NCI-H345 treated with DMSO at 0.1 percent for 48 hours (cell line): Measurements from ENCODE around the gene ZNF814.
"Not testable (repeated sequence)": the region's sequence is repeated elsewhere in the genome, so short reads cannot be mapped to it uniquely, and the experiment has no call there.

Source experiments
- DNase-seq: peaks from one replicate; lab custom pipeline; 2025; ENCODE audit not compliant: unreplicated experiment; lab: John Stamatoyannopoulos, UW

Gene ZNF814

GRCh38 chr19:57817976-57818375 is 70.9 kb downstream of the ZNF814 start:
- DNase-seq = no peak

DNA sequence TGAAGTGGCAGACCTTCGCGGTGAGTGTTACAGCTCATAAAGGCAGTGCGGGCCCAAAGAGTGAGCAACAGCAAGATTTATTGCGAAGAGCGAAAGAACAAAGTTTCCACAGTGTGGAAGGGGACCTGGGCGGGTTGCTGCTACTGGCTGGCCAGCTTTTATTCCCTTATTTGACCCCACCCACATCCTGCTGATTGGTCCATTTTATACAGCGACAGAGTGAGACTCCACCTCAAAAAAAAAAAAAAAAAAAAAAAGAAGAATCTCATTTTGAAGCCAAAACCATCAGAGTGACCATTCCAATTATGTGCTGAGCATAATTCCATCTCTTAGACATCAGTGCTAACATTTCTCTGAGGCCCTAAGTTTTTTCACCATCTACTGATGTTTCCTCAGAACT is 72.2 kb downstream of the ZNF814 start:
- no peak for DNase-seq

- no peak for DNase-seq
Measured at GRCh38 chr19:57815247-57816075, 73.4 kb downstream of the ZNF814 start.

DNA sequence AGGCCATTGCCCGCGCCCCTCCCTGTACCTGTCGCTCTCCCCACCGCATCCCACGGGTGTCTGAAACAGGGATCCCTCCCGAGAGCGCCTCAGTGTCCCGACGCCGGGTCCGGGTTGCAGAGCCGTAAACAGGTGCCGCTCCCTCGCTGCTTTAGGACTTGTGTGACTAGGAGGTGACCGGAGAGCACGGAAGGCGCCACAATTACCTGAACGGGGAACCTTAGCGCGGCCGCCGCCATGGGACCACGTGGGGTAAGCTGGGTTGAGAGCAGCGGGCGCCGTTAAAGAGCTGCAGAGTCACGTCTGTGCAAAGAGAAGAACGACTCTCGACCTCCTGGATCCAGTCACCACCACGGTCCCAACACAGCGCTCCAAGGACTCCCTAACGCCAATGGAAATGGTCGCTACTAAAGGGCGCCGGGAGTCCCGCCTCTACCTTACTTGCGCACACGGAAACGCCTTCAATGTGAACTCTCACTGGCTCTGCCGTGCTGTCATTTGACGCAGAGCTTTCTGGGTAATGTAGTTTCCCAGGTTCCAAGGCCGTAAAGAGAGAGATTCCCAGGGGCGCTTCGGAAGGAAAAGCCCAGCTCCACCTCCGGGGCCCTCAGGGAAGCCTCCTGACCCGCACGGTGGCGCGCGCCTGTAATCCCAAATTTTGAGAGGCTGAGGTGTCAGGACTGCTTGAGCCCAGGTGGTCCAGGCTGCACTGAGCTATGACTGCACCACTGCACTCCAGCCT is 74.2 kb downstream of the ZNF814 start, which contains the start of gene ZNF552:
ZNF552 (minus strand) TSS at position 409 of the 742 bp plus-strand sequence; CDS start at position 239, 170 bp downstream.
- DNase-seq = peak; percentile 79

DNA sequence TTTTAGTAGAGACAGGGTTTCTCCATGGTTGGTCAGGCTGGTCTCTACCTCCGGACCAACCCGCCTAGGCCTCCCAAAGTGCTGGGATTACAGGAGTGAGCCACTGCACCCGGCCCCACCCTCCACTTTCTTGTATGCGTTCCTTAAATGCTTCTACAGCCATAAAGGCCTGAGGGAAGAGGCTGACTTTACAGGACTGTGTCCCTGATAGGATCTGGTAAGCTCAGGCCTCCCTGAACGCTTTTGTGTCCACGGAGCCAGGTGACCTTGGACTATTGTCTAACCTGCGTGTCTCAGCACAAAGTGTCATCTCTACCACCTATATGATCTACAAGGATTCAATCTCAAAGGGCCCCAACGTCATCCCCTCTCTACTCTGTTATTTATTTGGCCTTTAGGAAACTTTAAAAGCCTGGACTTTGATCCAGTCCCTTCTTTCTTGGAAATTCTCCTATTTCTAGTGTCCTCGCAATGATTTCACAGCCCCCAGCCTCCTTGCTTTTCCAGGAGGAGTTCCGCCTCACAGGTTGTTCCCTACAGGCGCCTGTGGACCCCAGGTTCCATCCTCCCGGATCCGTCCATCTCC is 74.8 kb downstream of the ZNF814 start:
- DNase-seq = no peak

DNA sequence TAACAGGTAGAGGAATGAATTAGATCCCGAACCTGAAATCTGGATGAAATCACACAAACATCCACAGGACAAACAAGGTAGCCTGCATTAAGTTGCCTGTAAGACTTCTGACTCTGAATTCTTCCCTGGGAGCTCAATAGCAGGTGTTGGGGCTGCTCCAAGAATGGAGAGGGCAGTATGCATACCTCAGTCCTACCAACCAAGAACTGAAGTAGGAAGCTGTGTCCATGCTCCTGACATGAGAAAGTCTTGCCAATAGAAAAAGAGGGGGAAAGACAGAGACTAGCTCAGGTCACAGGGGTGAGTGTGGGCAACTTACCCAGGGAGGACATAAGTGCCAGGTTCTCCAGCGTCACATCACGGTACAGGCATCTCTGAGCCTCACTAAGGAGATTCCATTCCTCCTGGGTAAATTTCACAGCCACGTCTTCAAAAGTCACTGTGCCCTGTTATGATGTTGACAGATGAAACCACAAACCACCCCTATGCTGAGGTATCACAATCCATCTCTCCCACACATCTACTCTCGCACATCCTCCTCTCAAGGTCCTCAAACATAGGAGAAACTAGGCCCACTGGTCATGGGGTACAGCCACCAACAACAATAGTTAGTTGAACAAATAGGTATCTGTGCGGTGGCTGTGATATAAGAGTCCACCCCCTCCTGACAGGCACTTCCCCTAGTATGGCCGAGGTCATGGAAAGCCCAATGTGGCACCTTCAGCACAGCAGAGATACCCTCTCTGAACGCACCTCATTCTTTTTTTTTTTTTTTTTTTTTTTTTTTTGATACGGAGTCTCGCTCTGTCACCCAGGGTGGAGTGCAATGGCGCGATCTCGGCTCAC is 75.6 kb downstream of the ZNF814 start:
- not testable (repeated sequence) for DNase-seq

GRCh38 chr19:57812226-57812625 is 76.6 kb downstream of the ZNF814 start:
- DNase-seq = no peak

- DNase-seq = not testable (repeated sequence)
Measured at GRCh38 chr19:57810410-57811295, 78.2 kb downstream of the ZNF814 start.

DNA sequence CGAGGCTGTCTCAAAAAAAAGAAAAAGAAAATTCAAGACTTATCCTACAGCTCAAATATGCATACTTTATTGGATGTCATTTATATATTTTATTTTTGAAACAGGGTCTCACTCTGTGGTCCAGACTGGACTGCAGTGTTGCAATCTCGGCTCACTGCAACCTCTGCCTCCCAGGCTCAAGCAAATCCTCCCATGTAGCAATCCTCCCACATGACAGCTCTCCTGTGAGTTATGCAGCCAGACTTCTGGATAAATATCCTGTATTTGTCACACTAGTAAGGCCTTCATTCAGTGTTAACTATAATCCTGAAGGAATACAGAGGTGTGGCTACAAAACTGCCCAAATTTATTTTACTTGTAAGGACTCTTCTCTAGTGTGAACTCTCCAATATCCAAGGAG is 81.3 kb downstream of the ZNF814 start:
- DNase-seq = no peak

DNA sequence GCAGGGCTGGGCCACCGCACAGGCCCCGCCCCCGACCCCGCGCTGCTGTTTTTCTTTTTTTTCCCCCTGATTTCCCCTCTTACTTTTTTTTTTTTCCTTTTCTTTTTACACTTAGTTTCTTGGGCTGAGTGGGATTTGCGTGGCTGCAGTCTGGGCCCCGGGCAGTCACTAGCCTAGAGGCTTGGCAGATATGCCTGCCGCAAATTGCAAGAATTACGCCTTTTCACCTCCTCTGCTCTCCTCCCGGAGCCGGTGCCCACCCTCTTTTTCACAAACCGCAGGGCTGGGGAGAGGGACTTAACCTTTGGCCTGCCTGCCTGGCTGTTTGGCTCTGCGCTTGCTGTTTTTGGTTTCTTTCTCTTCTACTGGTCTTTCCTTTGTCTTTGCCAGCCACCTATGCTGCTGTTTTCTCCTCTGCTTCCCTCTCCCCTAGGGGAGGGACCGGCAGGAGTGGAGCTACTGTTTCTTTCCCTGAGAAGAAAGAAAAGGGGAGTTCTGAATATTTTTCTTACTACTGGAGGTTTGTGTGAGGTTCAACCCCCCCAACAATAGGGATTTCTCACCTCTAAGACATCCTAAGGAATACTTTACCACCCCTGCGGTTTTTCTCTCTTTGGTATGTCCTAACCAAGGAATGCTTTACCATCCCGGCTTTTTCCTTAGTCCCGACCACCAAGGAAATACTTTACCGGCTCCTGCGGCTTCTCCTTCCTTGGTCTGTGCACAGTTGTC is 85.1 kb downstream of the ZNF814 start:
- DNase-seq = no peak

DNA sequence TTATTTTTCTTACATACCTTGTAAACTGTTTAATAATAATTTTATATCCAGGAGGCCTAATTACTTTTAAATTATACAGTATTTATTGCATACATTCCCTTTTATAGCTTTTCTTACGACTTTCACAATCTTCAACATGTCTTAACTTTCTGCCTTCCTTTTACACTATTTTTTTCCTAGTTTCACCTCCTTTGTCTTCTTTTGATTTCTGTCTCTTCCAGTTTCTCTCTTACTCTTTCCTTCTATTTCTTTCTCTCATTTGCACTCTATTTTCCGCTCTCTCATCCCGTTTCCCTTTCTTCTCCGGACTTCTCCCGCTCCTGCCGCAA is 85.6 kb downstream of the ZNF814 start:
- no peak for DNase-seq

DNA sequence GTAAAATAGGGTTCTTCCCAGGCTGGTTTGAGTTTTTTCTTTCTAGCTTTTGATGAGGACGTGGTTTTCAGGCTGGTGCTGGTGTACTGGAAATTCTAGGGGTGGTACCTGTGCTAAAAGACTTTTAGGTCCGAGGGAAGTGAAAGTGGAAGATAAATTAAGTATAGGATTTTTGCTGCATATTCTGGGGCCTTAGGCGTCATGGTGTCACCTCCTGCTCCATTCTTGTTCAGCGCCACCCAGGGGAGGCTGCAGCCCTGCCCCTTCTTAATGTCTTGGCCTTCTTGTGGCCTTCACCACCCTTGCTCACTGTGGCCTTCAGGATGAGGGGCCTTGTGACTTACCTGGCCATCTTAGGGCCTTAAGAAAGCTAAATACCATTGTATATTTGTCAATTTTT is 86.6 kb downstream of the ZNF814 start:
- DNase-seq = no peak

GRCh38 chr19:57800696-57801095 is 88.1 kb downstream of the ZNF814 start:
- no peak for DNase-seq
